Calu3 (cell line): Measurements from ENCODE around the gene SREBF2. TPM values are rescaled to one million over a fixed set of nuclear protein-coding genes. Genes with fewer than 3 reads are reported as not detected.

Experiments
- BruUV-seq: library from RNA; stranded (reverse); fragments of 400-500 nt; replicated peaks from 2 replicates; lab custom pipeline; 2021; lab: Mats Ljungman, UMichigan
- CTCF ChIA-PET: fragments of 300-600 bp; sonication (Branson Sonifier 250); formaldehyde crosslinking; loops from one replicate; lab custom pipeline; 2022; ENCODE audit warnings: antibody characterized with exemption; lab: Charles Lee
- DNase-seq: peaks from one replicate; pipeline ENCODE4 v3.0.0; 2022
- H3K27ac Mint-ChIP-seq: one replicate; pipeline ENCODE4 v1.8.0; 2022; ENCODE audit warnings: mixed read lengths; ENCODE audit not compliant: unreplicated experiment
- H3K27me3 Mint-ChIP-seq: one replicate; pipeline ENCODE4 v1.8.0; 2022; ENCODE audit warnings: mixed read lengths; ENCODE audit not compliant: unreplicated experiment
- H3K36me3 Mint-ChIP-seq: one replicate; pipeline ENCODE4 v1.8.0; 2022; ENCODE audit warnings: mild to moderate bottlenecking, moderate library complexity, mixed read lengths; ENCODE audit not compliant: insufficient read depth, unreplicated experiment
- H3K4me1 Mint-ChIP-seq: one replicate; pipeline ENCODE4 v1.8.0; 2022; ENCODE audit warnings: mild to moderate bottlenecking, low read depth, mixed read lengths; ENCODE audit not compliant: unreplicated experiment
- H3K4me3 Mint-ChIP-seq: one replicate; pipeline ENCODE4 v1.8.0; 2022; ENCODE audit warnings: mild to moderate bottlenecking, low read depth, moderate library complexity, mixed read lengths; ENCODE audit not compliant: unreplicated experiment
- H3K9me3 Mint-ChIP-seq: one replicate; pipeline ENCODE4 v1.8.0; 2022; ENCODE audit warnings: low read depth, mixed read lengths; ENCODE audit not compliant: unreplicated experiment
- CTCF ChIP-seq: fragments of 200-600 bp; IDR thresholded peaks from one replicate; pipeline ENCODE4 v1.8.0; 2022; ENCODE audit warnings: antibody characterized with exemption; ENCODE audit not compliant: unreplicated experiment
- intact Hi-C: fragments of 100-400 bp; cut with micrococcal nuclease; formaldehyde crosslinking; loops from one replicate; pipeline ENCODE4 v1.10.0; 2022; ENCODE audit not compliant: unreplicated experiment
- total RNA-seq: library from RNA; stranded (reverse); gene quantifications from 2 replicates; pipeline ENCODE4 v1.2.3, GENCODE V29; 2022

The SREBF2 gene
- total RNA-seq, 1 experiment from 2014 or later, result 159 TPM

DNA sequence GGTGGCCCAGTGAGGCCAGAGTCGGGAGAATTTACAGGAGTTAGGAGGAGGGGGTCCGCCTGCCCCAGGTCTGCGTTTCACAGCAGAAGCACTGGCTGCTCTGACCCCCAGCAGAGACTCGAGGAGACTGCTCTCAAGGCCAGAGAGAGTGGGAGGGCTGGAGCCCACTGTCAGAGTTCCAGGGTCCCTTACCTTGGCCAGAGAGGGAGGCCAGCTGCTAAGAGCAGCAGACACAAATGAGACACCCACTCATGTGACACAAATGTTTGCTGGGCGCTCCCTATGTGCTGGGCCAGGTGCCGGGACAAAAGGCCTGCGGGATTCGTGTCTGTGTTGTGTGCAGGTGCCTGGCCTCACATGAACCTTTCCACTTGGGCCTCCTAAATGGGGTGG, 96.5 kb downstream of the SREBF2 start:
- peaks cover 7% of the 10 kb centered on the region for H3K4me1 Mint-ChIP-seq
- CTCF ChIA-PET, result no interaction called here
- H3K9me3 Mint-ChIP-seq, result no peaks in the 10 kb centered on the region
- peaks cover 43% of the 10 kb centered on the region for H3K27me3 Mint-ChIP-seq
- H3K27ac Mint-ChIP-seq, result no peak overlapping the region
- intact Hi-C loops, result no loop called here
- H3K36me3 Mint-ChIP-seq, result peaks cover 35% of the 10 kb centered on the region
- BruUV-seq, result no TSS peak
- no peak overlapping the region for H3K4me3 Mint-ChIP-seq
- no peak for TF ChIP-seq CTCF
- DNase-seq, result no peak

GRCh38 chr22:41931701-41932269, 98.9 kb downstream of the SREBF2 start:
- DNase-seq, result no peak
- Mint-ChIP-seq H3K4me3 (no peak overlapping the region), H3K36me3 (peaks cover 36% of the 10 kb centered on the region), H3K27ac (no peak overlapping the region), H3K27me3 (peaks cover 20% of the 10 kb centered on the region), H3K9me3 (no peaks in the 10 kb centered on the region), H3K4me1 (no peaks in the 10 kb centered on the region)
- CTCF ChIA-PET, result no interaction called here
- intact Hi-C loops, result no loop called here
- TF ChIP-seq CTCF, result no peak
- BruUV-seq, result no TSS peak

GRCh38 chr22:41932353-41932752, 99.4 kb downstream of the SREBF2 start:
- H3K4me1 Mint-ChIP-seq, result no peaks in the 10 kb centered on the region
- no peak for DNase-seq
- no peak for TF ChIP-seq CTCF
- peaks cover 14% of the 10 kb centered on the region for H3K27me3 Mint-ChIP-seq
- CTCF ChIA-PET, result no interaction called here
- no TSS peak for BruUV-seq
- H3K27ac Mint-ChIP-seq, result peak overlapping the region; percentile 36
- H3K36me3 Mint-ChIP-seq, result peaks cover 36% of the 10 kb centered on the region
- H3K4me3 Mint-ChIP-seq, result no peak overlapping the region
- intact Hi-C loops, result no loop called here
- H3K9me3 Mint-ChIP-seq, result no peaks in the 10 kb centered on the region

DNA sequence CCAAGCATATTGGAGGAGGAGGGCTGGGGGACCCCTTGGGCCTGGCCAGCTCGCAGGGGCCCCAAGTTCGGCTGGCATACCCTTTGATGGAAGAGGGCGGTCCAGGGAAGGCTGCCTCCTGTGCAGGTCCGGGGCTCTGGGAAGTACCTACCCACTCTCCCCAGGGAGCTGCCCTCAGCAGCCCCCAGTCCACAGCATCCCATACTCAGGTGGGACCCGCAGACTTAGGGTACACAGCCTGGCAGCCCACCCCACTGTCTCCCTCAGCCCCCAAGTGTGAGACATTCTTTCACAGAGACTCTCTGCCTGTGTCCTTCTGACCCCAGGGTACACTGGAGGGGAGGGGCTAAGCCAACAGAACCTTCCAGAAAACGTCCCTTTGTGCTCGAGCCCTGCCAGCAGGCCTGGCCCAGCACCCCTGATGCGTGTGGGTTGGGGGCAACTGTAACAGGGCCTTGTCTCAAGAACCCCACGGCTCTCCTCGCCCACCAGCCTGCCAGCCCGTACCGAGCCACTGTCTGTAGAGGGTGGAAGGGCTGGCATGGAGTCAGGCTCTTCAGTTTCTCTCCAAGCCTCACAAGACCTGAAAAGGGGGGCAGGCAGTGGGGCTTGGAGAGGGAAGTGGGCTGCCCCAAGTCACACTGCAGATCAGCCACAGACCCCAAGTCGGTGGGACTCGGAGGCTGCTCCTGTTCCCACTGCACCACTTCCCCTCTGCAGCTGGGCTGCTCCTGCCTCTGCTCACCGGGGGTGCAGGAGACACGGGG, 100.7 kb downstream of the SREBF2 start:
- peaks cover 32% of the 10 kb centered on the region for H3K36me3 Mint-ChIP-seq
- no TSS peak for BruUV-seq
- CTCF ChIA-PET, result interaction anchor here (0.7 kb wide), 1 partner anchor 8 kb away, joined by 3 read pairs; no protein-coding TSS in a partner anchor
- peaks cover 2% of the 10 kb centered on the region for H3K27me3 Mint-ChIP-seq
- no peaks in the 10 kb centered on the region for H3K4me1 Mint-ChIP-seq
- no peak for TF ChIP-seq CTCF
- H3K4me3 Mint-ChIP-seq, result no peak overlapping the region
- DNase-seq, result no peak
- H3K27ac Mint-ChIP-seq, result no peak overlapping the region
- H3K9me3 Mint-ChIP-seq, result no peaks in the 10 kb centered on the region
- intact Hi-C loops, result no loop called here
